Activated CD4-positive, alpha-beta T cell treated with anti-CD3 and anti-CD28 coated beads, Interleukin-2, amount 50 U/mL, for 4 hours (primary cell): ENCODE results near the gene LSM7.
"Not testable (repeated sequence)": the region's sequence is repeated elsewhere in the genome, so short reads cannot be mapped to it uniquely, and the experiment has no call there.

ENCODE experiments used
- DNase-seq, 2 experiments: peaks; one replicate each; pipeline ENCODE4 v3.0.0-alpha.2; 2020

Gene LSM7

GRCh38 chr19:2296141-2296540 is 32.2 kb downstream of the LSM7 start:
- DNase-seq = no peak

GRCh38 chr19:2294687-2295335 is 33.6 kb downstream of the LSM7 start:
- no peak for DNase-seq

DNA sequence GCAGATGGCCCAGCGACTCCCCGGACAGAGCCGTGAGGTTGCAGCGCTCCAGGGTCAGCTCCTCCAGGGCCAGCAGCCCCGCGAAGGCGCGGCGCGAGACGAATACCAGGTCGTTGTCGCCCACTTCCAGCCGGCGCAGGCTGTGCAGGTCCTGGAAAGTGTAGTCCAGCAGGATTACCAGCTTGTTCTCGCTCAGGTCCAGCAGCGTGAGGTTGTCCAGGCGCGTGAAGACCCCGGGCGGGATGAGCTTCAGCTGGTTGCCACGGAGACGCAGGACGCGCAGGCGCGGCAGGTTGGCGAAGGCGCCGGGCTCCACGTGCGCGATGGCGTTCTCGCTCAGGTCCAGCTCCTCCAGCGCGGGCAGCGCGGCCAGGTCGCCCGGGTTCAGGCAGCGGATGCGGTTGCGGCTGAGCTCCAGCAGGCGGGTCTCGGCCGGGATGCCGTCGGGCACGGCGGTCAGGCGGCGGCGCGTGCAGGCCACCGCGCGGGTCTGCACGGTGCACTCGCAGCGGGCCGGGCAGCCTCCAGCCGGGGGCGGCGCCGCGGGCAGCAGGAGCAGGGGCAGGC is 37.1 kb downstream of the LSM7 start:
- DNase-seq = no peak

DNA sequence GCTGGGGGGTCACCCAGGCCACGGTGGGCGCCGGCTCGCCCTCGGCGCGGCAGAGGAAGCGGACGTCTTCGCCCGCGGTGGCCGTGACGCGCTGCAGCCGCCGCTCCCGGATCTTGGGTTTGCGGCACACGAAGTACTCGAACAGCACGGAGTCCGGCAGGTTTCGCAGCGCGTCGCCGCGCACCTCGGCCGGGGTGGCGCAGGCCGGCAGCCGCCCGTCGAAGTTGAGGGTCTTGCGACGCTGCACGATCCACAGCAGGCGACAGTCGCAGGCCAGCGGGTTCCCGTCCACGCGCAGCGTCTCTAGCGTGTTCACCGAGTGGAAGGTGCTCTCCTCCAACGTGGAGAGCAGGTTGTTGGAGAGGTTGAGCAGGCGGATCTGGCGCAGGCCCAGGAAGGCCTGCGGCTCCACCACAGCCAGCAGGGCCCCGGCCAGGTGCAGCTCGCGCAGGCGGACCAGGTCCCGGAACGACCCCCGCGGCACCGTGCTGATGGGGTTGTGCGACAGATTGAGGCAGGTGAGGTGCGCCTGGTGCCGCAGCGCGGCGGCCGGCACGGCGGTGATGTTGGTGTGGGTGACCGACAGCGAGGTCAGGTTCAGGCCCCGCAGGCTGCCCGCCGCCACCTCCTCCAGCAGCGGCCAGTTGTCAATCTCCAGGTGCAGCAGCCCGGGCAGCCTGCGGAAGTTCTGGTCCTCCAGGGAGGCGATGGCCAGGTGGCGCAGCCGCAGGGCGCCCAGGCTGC is 37.8 kb downstream of the LSM7 start:
- no peak for DNase-seq

DNA sequence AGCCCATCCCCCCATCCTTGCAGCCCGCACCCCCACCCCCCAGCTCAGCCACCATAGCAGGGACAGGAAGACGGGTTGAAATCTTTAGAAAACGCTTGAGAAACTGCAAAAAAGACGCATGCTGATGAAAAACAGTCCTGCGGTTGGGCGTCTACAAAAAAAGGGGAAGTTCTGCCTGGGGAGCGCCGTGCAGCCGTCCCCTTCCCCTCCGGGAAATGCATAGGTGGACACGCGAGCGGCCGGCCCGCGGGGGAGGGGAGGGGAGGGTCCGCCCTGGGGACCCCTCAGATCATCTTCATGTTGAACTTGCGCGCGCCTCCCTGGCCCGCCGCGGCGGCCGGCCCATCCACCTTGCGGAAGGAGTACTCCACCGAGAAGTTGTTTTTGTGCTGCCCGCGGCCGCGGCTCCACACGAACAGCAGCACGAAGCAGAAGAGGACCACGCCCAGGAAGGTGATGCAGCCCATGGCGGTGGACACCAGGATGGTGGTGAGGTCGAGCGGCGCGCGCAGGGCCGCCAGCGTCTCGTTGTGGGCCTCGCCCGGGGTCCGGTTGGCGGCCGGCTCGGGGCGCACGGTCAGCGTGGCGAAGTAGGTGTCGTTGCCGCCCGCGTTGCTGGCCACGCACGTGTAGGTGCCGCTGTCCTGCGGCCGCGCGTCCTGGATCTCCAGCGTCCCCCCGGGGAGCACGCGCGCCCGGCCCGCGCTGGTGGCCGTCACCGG is 38.5 kb downstream of the LSM7 start:
- DNase-seq = no peak

DNA sequence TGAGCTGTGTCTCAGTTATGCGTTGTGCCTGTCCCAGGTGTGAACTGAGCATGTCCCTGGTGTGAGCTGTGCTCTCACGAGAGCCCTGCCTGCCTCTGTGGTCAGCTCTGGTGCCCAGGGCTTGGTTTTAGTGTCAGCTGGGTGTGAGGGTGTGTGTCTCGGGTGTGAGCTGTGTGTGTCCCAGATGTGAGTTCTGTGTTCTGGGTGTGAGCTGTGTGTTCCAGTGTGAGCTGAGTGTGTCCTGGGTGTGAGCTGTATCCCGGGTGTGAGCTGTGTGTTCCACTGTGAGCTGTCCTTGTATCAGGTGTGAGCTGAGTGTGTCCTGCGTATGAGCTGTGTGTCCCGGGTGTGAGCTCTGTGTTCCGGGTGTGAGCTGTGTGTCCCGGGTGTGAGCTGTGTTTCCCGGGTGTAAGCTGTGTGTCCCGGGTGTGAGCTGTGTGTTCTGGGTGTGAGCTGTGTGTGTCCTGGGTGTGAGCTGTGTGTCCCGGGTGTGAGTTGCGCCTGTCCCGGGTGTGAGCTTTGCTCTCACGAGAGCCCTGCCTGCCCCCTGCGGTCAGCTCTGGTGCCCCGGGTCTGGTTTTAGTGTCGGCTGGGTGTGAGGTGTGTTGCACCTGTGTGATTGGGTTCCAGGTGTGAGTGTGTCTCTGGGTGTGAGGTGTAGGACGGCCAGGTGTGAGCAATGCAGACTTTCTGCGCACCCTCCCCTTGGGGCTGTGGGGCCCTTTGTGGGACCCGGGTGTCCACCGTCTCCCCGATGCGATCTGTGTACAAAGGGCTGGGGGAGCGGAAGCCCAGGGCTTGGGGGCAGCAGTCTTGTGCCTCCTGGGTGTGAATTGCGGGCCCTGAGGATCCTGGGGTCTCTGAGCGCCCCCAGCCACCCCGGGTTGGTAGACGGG is 39.3 kb downstream of the LSM7 start:
- DNase-seq = no peak

- no peak for DNase-seq
Observed at GRCh38 chr19:2288338-2288817, 40.0 kb downstream of the LSM7 start.

DNA sequence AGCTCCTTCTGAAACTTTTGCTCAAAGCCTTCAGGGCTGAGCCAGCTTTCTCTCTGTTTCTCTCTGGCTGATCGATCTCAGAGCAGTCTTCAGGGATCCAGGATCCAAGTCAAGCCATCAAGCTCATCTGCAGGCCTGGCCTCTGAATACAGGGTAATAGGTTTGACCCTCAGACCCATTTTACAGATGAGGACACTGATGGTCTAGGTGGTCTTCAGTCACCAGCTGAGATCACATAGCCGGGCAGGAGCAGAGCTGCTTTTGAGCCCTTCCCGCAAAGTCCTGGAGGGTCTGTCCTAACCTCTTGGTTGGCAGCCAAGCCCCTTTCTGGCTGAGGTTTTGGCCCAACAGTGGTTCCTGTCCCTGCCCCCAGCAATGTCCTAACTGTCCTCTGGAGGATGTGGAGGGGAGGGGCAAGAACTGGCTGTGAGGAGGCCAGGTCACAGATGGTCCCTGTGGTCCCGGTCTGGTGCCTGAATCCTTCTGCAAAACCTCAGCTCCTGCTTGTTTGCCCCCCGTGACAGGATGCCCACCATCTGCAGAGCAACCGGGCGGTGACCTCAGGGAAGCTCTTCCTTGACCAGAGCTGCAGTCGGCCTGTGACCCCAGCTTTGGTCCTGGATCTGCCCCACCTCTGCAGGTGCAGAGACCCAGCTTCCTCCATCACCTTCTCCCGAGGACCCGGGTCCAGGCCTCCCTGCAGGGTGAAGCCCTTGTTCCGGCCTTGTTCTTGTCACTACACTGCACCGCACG is 40.6 kb downstream of the LSM7 start:
- DNase-seq = no peak

GRCh38 chr19:2286402-2287140 is 41.8 kb downstream of the LSM7 start:
- DNase-seq = no peak

- DNase-seq = no peak
Observed at GRCh38 chr19:2283835-2284507, 44.4 kb downstream of the LSM7 start.

DNA sequence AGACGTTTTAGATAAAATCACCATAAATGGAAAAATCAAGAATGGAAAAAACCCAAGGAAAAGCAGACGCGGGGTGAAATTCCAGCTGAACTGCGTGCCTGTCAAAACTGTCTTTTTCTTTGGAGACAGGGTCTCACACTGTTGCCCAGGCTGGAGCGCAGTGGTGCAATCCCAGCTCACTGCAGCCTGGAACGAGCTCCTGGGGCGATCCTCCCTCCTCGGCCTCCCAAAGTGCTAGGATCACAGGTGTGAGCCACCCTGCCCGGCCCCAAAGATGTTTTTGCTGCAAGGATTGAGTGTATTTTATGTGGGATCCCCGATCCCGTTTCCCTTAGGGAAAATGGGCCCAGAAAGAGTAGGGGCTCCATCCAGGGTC is 45.5 kb downstream of the LSM7 start:
- no peak for DNase-seq

DNA sequence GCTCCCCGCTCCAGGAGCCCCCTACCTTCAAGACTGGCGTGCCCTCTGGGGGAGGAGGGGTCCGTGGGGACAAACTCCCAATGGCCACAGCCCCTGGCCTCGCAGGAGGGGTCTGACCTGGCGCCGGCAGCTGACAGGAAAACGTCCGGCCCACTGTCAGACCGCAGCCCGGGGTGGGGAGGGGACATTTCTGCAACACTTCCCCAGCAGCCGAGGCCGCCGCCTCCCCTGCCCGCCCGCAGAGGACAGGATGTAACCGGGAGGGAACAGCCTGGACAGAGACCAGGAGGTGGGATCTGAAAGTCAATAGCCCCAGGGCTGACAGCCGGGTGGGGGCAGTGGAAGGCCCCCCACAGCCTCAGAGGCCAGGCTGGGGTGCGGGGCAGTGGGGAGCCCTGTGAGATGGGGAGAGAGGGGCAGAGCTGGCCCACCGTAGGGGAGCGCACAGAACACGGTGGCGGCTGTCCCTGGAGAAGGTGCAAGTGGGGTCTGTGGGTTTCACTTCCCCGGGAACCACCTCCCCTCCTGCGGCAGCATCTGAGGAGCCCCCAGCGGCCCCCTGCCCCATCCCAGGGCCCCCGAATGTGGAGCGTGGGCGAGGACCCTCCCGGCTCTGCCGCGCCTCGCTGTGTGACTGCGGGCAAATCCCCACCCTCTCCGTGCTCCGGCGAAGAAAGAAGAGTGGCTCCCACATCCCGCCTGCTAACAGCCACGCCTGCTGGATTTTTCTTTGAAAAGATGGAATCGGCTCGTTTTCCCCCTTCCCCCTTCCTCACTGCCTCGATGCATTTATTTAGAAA is 46.1 kb downstream of the LSM7 start, which contains the start of gene PEAK3:
Gene PEAK3 (minus strand): TSS at position 114 of the 800 bp plus-strand sequence. CDS start 1,244 bp downstream, outside the sequence.
- no peak for DNase-seq

DNA sequence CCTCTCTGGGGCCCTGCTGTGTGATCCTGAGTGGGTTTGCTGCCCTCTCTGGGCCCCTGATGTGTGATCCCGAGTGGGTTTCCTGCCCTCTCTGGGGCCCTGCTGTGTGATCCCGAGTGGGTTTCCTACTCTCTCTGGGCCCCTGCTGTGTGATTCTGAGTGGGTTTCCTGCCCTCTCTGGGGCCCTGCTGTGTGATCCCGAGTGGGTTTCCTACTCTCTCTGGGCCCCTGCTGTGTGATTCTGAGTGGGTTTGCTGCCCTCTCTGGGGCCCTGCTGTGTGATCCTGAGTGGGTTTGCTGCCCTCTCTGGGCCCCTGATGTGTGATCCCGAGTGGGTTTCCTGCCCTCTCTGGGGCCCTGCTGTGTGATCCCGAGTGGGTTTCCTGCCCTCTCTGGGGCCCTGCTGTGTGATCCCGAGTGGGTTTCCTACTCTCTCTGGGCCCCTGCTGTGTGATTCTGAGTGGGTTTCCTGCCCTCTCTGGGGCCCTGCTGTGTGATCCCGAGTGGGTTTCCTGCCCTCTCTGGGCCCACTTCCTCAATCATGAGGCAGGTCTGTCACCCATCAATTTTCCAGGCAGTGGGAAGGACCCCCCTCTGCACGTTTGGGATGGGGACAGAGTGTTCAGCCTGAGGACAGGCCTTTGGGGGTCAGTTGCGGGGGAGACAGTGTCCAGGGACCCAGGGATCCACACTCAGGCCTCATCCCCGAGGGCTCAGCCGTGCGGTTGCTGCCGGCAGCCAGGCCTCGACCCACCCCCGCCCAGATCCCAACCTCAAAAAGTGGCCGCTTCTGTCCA is 46.9 kb downstream of the LSM7 start:
- DNase-seq = not testable (repeated sequence)

DNA sequence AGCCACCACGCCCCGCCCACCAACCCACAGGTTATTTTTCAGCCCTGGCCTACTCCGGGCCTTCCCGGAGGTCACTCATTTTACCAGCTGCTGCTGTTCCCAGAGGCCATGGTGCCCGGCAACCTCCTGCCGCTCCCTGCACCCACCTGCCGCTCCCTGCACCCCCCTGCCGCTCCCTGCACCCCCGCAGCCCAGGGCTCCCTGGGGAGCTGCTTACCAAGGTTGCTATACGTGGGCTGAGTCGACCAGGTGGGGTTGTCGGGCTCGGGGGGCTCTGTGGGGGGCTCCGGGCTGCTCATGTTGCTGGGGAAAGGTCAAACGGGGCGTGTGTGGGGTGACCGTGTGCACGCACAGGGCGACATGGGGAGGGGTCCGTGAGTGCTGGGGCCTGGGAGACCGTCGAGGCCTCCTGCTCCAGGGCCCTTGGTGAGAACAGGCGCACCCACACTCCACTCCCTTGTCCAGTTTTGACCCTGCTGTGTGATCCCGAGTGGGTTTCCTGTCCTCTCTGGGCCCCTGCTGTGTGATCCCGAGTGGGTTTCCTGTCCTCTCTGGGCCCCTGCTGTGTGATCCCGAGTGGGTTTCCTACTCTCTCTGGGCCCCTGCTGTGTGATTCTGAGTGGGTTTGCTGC is 47.6 kb downstream of the LSM7 start:
- DNase-seq = no peak

DNA sequence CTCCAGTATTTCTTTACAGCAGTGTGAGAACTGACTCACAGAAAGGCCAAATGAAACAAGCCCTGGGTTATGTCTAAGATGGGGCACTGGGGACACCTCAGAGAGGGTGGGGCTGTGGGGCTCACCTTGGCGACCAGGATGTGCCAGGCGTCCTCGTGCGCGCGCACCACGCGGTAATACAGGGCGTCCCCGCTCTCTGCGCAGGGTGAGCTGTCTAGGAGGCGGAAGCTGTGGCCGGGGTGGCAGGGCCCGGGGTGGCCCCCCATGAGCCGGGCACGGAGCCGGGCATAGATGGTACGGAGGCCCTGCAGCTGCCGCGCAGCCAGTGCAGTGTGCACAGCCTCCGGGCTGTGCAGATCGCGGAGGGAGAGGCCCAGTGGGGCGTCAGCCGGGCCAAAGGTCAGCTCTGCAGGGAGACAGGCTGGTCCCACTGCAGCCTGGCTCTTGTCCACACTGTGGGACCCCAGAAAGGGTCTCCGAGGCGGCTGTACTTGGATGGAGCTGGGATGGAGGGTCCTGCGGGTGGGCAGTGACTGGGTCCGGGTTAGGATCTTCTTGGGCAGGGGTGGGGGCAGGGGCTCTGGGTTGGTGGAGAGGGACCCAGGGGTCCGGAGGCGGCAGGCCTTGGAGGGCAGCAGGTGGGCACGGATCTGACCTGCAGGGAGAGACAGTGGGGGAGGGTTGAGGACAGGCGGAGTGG is 49.8 kb downstream of the LSM7 start:
- DNase-seq = no peak

DNA sequence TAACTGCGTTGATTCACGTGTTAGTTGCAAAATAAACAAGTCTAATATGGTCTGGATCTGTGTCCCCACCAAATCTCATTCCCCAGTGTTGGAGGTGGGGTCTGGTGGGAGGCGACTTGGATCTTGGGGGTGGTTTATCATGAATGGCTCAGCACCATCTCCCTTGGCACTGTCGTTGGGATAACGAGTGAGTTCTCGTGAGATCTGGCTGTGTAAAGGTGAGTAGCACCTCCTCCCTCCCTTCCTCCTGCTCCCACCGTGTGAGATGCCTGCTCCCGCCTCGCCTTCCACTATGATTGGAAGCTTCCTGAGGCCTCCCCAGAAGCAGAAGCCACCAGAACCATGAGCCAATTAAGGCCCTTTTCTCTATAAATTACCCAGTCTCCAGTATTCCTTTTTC is 51.2 kb downstream of the LSM7 start:
- no peak for DNase-seq

- no peak for DNase-seq
Observed at GRCh38 chr19:2276429-2276986, 51.9 kb downstream of the LSM7 start.
